NB4 (cell line): ENCODE measurements around the gene TSBP1.
"Not testable (repeated sequence)": the region's sequence is repeated elsewhere in the genome, so short reads cannot be mapped to it uniquely, and the experiment has no call there.

Source experiments
- DNase-seq: peaks from one replicate; pipeline ENCODE4 v3.0.0; 2010; ENCODE audit warnings: low read depth
- H3K4me3 ChIP-seq: one replicate; pipeline ENCODE4 v1.5.1; 2011; ENCODE audit warnings: mild to moderate bottlenecking, low read depth, low read length, moderate library complexity
- MYC ChIP-seq: IDR thresholded peaks from 2 replicates; pipeline ENCODE4 v1.6.1; 2011; ENCODE audit warnings: low read depth, low read length
- POLR2A ChIP-seq: IDR thresholded peaks from 2 replicates; pipeline ENCODE4 v1.6.1; 2011; ENCODE audit warnings: mild to moderate bottlenecking; ENCODE audit not compliant: insufficient read length; ENCODE audit errors: extremely low read depth
- TF ChIP-seq, protein P1 (sequence below): IDR thresholded peaks from one replicate; pipeline ENCODE4 v1.5.1; 2012; ENCODE audit warnings: low read depth, low read length
- TF ChIP-seq, protein P2 (sequence below): IDR thresholded peaks from 2 replicates; pipeline ENCODE4 v1.6.1; 2011; ENCODE audit warnings: low read depth, low read length

Gene TSBP1

DNA sequence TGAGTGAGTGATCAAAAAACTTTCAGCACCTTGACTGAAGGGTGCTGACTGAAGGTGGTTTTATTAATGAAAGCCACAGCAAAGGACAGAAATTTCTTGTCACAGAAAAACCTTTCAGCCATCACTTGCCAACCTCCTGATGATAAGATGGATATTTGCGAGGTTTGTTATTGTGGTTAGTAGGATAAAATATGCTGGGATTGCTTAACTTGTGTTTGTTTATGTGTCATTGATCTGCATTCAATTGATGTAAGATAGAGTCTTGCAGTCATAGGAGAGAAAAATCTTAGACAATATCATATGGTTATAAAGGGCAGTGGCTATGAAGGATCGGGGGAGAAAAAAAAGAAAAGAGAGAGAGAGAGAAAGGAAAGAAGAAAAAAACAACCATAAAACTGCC, 1.2 kb downstream of the TSBP1 start:
- TF ChIP-seq, protein P1, sequence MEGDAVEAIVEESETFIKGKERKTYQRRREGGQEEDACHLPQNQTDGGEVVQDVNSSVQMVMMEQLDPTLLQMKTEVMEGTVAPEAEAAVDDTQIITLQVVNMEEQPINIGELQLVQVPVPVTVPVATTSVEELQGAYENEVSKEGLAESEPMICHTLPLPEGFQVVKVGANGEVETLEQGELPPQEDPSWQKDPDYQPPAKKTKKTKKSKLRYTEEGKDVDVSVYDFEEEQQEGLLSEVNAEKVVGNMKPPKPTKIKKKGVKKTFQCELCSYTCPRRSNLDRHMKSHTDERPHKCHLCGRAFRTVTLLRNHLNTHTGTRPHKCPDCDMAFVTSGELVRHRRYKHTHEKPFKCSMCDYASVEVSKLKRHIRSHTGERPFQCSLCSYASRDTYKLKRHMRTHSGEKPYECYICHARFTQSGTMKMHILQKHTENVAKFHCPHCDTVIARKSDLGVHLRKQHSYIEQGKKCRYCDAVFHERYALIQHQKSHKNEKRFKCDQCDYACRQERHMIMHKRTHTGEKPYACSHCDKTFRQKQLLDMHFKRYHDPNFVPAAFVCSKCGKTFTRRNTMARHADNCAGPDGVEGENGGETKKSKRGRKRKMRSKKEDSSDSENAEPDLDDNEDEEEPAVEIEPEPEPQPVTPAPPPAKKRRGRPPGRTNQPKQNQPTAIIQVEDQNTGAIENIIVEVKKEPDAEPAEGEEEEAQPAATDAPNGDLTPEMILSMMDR, result no peak
- TF ChIP-seq MYC (no peak), POLR2A (no peak)
- TF ChIP-seq, protein P2, sequence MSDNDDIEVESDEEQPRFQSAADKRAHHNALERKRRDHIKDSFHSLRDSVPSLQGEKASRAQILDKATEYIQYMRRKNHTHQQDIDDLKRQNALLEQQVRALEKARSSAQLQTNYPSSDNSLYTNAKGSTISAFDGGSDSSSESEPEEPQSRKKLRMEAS, result no peak
- no peak for DNase-seq

DNA sequence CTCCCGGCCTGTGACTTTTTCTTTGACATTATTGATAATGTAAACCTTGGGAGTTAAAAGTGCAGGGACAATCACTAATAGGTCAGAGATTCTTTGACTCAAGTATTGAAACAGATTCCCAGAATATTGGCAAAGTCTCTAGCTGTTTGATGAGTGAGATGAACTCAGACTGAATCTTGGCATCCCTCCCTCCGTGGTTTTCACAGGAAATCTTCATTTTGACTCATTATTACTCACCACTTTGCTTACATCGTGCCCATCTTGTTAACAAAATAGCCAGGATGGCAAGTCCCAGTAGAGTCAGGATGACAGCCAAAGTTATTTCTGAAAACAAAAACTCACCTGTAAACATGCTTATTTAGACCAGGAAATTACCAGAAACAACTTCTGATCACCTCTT, 2.0 kb downstream of the TSBP1 start:
- no peak overlapping the region for H3K4me3 ChIP-seq
- TF ChIP-seq, protein P1, result no peak
- TF ChIP-seq MYC, result no peak
- TF ChIP-seq, protein P2, result no peak
- no peak for TF ChIP-seq POLR2A
- no peak for DNase-seq

More for the DNA sequence above, 1.2 kb downstream of the TSBP1 start:
- no peak overlapping the region for H3K4me3 ChIP-seq

DNA sequence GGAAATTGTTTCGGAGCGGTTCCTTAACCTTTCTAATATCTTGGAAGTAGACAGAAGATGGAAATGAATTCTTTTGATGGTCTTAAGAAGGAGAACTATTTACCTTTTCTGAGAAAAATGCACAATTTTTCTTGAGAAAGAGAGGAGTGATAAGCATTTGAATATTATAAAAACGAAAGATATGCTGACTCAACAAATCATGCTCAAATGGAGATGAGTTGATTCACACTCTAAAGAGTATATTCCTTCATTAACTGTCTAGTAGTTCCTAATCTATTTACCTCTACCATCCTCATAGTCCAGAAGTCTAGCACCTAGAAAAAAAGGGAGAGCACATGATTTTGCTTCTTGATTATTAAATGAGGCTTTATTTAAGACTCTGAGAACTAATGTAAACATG, 4.1 kb downstream of the TSBP1 start:
- H3K4me3 ChIP-seq, result no peak overlapping the region
- no peak for DNase-seq
- TF ChIP-seq MYC, result no peak
- TF ChIP-seq POLR2A, result no peak
- TF ChIP-seq, protein P1, result no peak
- TF ChIP-seq, protein P2, result no peak

DNA sequence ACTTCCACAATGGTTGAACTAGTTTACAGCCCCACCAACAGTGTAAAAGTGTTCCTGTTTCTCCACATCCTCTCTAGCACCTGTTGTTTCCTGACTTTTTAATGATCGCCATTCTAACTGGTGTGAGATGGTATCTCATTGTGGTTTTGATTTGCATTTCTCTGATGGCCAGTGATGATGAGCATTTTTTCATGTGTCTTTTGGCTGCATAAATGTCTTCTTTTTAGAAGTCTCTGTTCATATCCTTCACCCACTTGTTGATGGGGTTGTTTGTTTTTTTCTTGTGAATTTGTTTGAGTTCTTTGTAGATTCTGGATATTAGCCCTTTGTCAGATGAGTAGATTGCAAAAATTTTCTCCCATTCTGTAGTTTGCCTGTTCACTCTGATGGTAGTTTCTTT, 12.5 kb downstream of the TSBP1 start:
- not testable (repeated sequence) for DNase-seq, H3K4me3 ChIP-seq

DNA sequence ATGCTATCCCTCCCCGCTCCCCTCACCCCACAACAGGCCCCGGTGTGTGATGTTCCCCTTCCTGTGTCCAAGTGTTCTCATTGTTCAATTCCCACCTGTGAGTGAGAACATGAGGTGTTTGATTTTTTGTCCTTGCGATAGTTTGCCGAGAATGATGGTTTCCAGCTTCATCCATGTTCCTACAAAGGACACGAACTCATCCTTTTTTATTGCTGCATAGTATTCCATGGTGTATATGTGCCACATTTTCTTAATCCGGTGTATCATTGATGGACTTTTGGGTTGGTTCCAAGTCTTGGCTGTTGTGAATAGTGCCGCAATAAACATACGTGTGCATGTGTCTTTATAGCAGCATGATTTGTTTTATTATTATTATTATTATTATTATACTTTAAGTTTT, 13.2 kb downstream of the TSBP1 start:
- H3K4me3 ChIP-seq, DNase-seq: not testable (repeated sequence)

DNA sequence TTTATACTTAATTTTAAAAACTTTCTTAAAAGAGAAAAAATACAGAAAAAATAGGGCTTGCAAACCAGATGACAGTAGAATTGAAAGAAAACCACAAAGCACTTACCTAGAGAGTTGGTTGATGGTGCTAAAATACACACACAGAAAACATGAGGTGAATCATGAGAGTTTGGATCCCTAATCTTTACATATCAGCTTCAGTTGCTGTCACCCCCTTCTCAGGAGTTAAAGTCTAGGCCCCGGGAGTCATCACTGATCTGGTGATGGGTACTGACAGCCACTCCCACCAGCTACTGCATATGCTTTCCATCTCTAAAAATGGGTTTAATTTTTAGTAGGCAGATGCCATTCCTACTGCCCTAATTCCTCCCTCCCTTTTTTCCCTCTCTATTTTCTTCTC, 16.7 kb downstream of the TSBP1 start:
- TF ChIP-seq POLR2A (no peak), MYC (no peak)
- TF ChIP-seq, protein P1, result no peak
- TF ChIP-seq, protein P2, result no peak

DNA sequence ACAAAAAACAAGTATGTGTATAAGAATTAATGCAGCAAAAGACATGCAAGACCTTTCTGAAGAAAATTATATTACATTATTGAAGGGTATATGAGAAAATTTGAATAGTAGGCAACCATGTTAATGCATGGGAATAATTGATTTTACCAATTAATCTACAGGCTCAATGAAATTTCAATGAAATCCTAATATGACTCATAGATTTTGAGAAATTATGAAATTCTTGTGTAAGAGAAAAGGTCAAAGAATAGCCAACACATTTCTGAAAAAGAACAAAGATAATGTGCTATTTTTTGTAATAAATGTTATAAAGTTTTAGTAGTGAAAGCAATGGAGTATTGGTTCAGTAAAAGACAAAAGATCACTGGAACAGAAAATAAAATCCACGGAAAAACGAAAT, 18.4 kb downstream of the TSBP1 start:
- TF ChIP-seq POLR2A (no peak), MYC (no peak)
- TF ChIP-seq, protein P1, result no peak
- TF ChIP-seq, protein P2, result no peak
- no peak for DNase-seq
- H3K4me3 ChIP-seq, result no peak overlapping the region

More for the DNA sequence above, 16.7 kb downstream of the TSBP1 start:
- DNase-seq, result no peak
- H3K4me3 ChIP-seq, result no peak overlapping the region
